Right lobe of liver (tissue), 6 donors: ENCODE results near the gene COL1A1. TPM values are rescaled to one million over a fixed set of nuclear protein-coding genes. Genes with fewer than 3 reads are reported as not detected.

Experiments
- ATAC-seq, 4 donors: fragments of 200-7000 bp; cut with Tn5 transposase; one replicate each; pipeline ENCODE4 v1.9.1; 2020; ENCODE audit warnings: mild to moderate bottlenecking in 4 of 4, moderate library complexity in 4 of 4
- DNase-seq, 3 donors: peaks; one replicate each; pipeline ENCODE4 v3.0.0-alpha.2; 2020
- H3K27ac ChIP-seq, 3 donors: fragments of 200-600 bp; one replicate each; pipeline ENCODE4 v1.8.0; 2022
- H3K27me3 ChIP-seq, 2 donors: fragments of 200-600 bp; one replicate each; pipeline ENCODE4 v1.8.0; 2022
- H3K36me3 ChIP-seq, 4 donors: fragments of 200-600 bp; sonication (generic) in 1 of 4; one replicate each; pipeline versions ENCODE4 v1.5.1 to v1.8.0; 2017 to 2022; ENCODE audit warnings: control low read depth in 1 of 4
- H3K4me1 ChIP-seq, 4 donors: fragments of 200-600 bp; sonication (generic) in 1 of 4; one replicate each; pipeline versions ENCODE4 v1.5.1 to v1.8.0; 2017 to 2022; ENCODE audit warnings: control low read depth in 1 of 4
- H3K4me3 ChIP-seq, 3 donors: fragments of 200-600 bp; one replicate each; pipeline ENCODE4 v1.8.0; 2022
- H3K9me3 ChIP-seq, 4 donors: fragments of 200-600 bp; sonication (generic) in 1 of 4; one replicate each; pipeline versions ENCODE4 v1.5.1 to v1.8.0; 2017 to 2022; ENCODE audit warnings: control low read depth in 1 of 4
- CTCF ChIP-seq, 4 donors: fragments of 200-600 bp in 3 of 4; fragments of 450-650 bp in 1 of 4; IDR thresholded peaks; one replicate each; pipeline versions ENCODE4 v1.5.1 to v1.8.0; 2016 to 2022; ENCODE audit warnings: antibody characterized with exemption in 4 of 4, mild to moderate bottlenecking in 2 of 4
- POLR2A ChIP-seq: fragments of 450-650 bp; IDR thresholded peaks from one replicate; pipeline ENCODE4 v1.6.1; 2017; ENCODE audit warnings: antibody characterized with exemption, mild to moderate bottlenecking
- WGBS: methylation state at CpG from one replicate; pipeline ENCODE4 v1.1.6; 2018; ENCODE audit warnings: low coverage, low lambda C conversion rate; ENCODE audit not compliant: insufficient coverage; ENCODE audit errors: missing lambda C conversion rate; 5-methylcytosine and 5-hydroxymethylcytosine counted together
- intact Hi-C, 2 donors: fragments of 100-400 bp; cut with DNase I; formaldehyde crosslinking; loops; one replicate each; pipeline versions ENCODE4 v1.11.2 to v1.14.1; 2022
- small RNA-seq, 2 experiments: library from RNA; depleted of rRNA; stranded (forward); fragments of <200 nt; gene quantifications; one replicate each; pipeline ENCODE3, GENCODE V24; 2016
- total RNA-seq, 6 experiments: library from RNA; depleted of rRNA in 2 of 6; stranded (reverse); fragments of >200 nt in 2 of 6; fragmentation: NEBNext Ultra II Directional in 3 of 6; extraction: Animal tissue kit (Norgen Biotek cat#: 25700) in 3 of 6; gene quantifications; one replicate each; pipeline versions ENCODE4 v1.1.0 to v1.2.4, GENCODE V29; 2016 to 2023
- donor health status: DM: no; HTN: yes; CAD: no.
- donor health status: DM: no; HTN: no; CAD: no.
- donor health status: DM: no; HTN: no; CAD: no.
- donor health status: DM: no; HTN: yes; CAD: no.
- donor health status: DM: no; HTN: yes; CAD: no.

Gene COL1A1
- total RNA-seq, 6 experiments from 2014 or later = 9.3 to 109 (median 34.7) TPM

- Histone ChIP-seq H3K27ac (no peak overlapping the region), H3K27me3 (no peaks in the 10 kb centered on the region), H3K4me1 (peaks cover 0 to 8% (median 0%) of the 10 kb centered on the region in 4 donors), H3K4me3 (no peak overlapping the region), H3K9me3 (no peaks in the 10 kb centered on the region), H3K36me3 (peaks cover 5 to 45% (median 11%) of the 10 kb centered on the region in 4 donors)
- intact Hi-C loops = no loop called here
- 88% methylated on average over 5 of the region's 16 CpGs for WGBS
- ATAC-seq (no peak), DNase-seq (no peak)
- TF ChIP-seq CTCF (IDR thresholded peaks at IDR 0.05) = no peak
Observed at GRCh38 chr17:50135316-50136095, 65.9 kb downstream of the COL1A1 start.

- H3K4me1 ChIP-seq = peaks cover 0 to 3% (median 0%) of the 10 kb centered on the region in 4 donors
- DNase-seq (no peak), ATAC-seq (no peak)
- H3K4me3 ChIP-seq = no peak overlapping the region
- no peak overlapping the region for H3K27ac ChIP-seq
- H3K9me3 ChIP-seq = no peaks in the 10 kb centered on the region
- no peak for TF ChIP-seq POLR2A
- no peak for TF ChIP-seq CTCF (IDR thresholded peaks at IDR 0.05)
- H3K27me3 ChIP-seq = no peaks in the 10 kb centered on the region
- 53% methylated on average over 2 of the region's 16 CpGs for WGBS
- peaks cover 4 to 38% (median 9%) of the 10 kb centered on the region in 4 donors for H3K36me3 ChIP-seq
- intact Hi-C loops = no loop called here
Observed at GRCh38 chr17:50134206-50135110, 67.0 kb downstream of the COL1A1 start.

GRCh38 chr17:50133769-50134099, 67.7 kb downstream of the COL1A1 start:
- intact Hi-C loops = no loop called here
- 34% methylated on average over 8 of the region's 16 CpGs for WGBS
- ATAC-seq = no peak
- H3K36me3 ChIP-seq = peaks cover 0 to 31% (median 6%) of the 10 kb centered on the region in 4 donors
- no peak for DNase-seq
- H3K4me1 ChIP-seq = peaks cover 0 to 3% (median 0%) of the 10 kb centered on the region in 4 donors
- peaks cover 0 to 6% of the 10 kb centered on the region in 2 donors for H3K27me3 ChIP-seq
- H3K4me3 ChIP-seq = no peak overlapping the region
- H3K9me3 ChIP-seq = no peaks in the 10 kb centered on the region
- no peak for TF ChIP-seq POLR2A
- TF ChIP-seq CTCF (IDR thresholded peaks at IDR 0.05) = no peak
- no peak overlapping the region for H3K27ac ChIP-seq

Small RNAs within 50 kb of the gene (small RNA-seq; reads per million reads assigned to genes)
- gene SUMO2P7 = 0 reads per million in 2 experiments

Other genes with a start within 250 kb of the COL1A1 start
- gene DLX4, start 232.4 kb downstream of the COL1A1 start, total RNA-seq = not detected
- not detected for gene DLX3, start 206.4 kb downstream of the COL1A1 start, total RNA-seq
- 1 to 10 TPM; 1.4 to 3.7 (median 2.4) TPM for gene ITGA3, start 145.5 kb downstream of the COL1A1 start, total RNA-seq
- gene PDK2, start 106.3 kb downstream of the COL1A1 start, total RNA-seq = 10 to 100 TPM; 25.0 to 58.0 (median 44.8) TPM
- gene SAMD14, start 71.5 kb downstream of the COL1A1 start, total RNA-seq = 1 to 10 TPM in 2 of 6 experiments, under 1 TPM in 3, not detected in 1; 0.50 to 3.8 (median 0.77) TPM
- gene PPP1R9B, start 51.0 kb downstream of the COL1A1 start, total RNA-seq = 10 to 100 TPM in 5 of 6 experiments, 1 to 10 TPM in 1; 9.9 to 18.1 (median 12.0) TPM
- 1 to 10 TPM in 4 of 6 experiments, under 1 TPM in 2; 0.48 to 2.8 (median 1.6) TPM for gene SGCA, start 35.6 kb downstream of the COL1A1 start, total RNA-seq
- 10 to 100 TPM in 1 of 6 experiments, 1 to 10 TPM in 5; 1.5 to 20.0 (median 8.7) TPM for gene TMEM92, start 72.8 kb upstream of the COL1A1 start, total RNA-seq
- gene XYLT2, start 144.5 kb upstream of the COL1A1 start, total RNA-seq = 10 to 100 TPM in 3 of 6 experiments, 1 to 10 TPM in 3; 7.0 to 13.8 (median 9.4) TPM
- 10 to 100 TPM; 34.3 to 69.4 (median 38.6) TPM for gene MRPL27, start 171.6 kb upstream of the COL1A1 start, total RNA-seq
- gene EME1, start 171.6 kb upstream of the COL1A1 start, total RNA-seq = 1 to 10 TPM in 1 of 6 experiments, under 1 TPM in 3, not detected in 2; 0.12 to 1.3 (median 0.66) TPM
- gene LRRC59, start 195.9 kb upstream of the COL1A1 start, total RNA-seq = 100 to 1,000 TPM in 2 of 6 experiments, 10 to 100 TPM in 4; 36.0 to 125 (median 64.0) TPM
- 10 to 100 TPM; 25.1 to 60.9 (median 36.9) TPM for gene ACSF2, start 224.6 kb upstream of the COL1A1 start, total RNA-seq